Adrenal gland (tissue), 5 donors: ENCODE results near the gene SLC16A13.

ENCODE experiments used
- POLR2A ChIP-seq, 2 donors: fragments of 450-650 bp; IDR thresholded peaks; one replicate each; pipeline ENCODE4 v1.6.1; 2017; ENCODE audit warnings: antibody characterized with exemption in 2 of 2, mild to moderate bottlenecking in 2 of 2, moderate library complexity in 1 of 2
- TF ChIP-seq, protein P1 (sequence below), 6 experiments: fragments of 450-650 bp in 4 of 6; fragments of 200-600 bp in 2 of 6; sonication (generic) in 1 of 6; IDR thresholded peaks; 1 replicate in 5 of 6; 2 replicates in 1 of 6; pipeline versions ENCODE4 v1.5.1 to v1.8.0; 2016 to 2021; ENCODE audit warnings: antibody characterized with exemption in 6 of 6, mild to moderate bottlenecking in 2 of 6, moderate library complexity in 1 of 6
- donor health status: DM: no; HTN: no; CAD: no.

DNA sequence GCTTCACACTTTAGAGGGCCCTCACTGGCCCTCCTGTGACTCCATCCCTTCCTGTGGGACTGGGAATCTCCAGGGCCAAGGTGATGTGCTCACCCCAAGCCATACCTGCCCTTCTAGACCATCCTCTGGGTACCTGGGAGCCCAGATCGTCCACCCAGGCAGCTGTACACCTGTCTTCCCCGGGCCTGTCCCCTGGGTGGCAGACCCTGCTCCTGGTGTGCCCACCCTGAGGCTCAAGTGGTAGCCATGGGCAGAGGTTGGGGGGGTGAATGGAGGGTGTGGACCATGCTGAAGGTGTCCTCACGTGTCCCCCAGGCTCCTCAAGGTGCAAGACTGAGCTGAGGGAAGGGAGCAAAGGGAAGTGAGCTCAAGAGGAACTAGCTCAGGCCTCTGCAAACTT, 34.9 kb downstream of the SLC16A13 start:
- TF ChIP-seq, protein P1, sequence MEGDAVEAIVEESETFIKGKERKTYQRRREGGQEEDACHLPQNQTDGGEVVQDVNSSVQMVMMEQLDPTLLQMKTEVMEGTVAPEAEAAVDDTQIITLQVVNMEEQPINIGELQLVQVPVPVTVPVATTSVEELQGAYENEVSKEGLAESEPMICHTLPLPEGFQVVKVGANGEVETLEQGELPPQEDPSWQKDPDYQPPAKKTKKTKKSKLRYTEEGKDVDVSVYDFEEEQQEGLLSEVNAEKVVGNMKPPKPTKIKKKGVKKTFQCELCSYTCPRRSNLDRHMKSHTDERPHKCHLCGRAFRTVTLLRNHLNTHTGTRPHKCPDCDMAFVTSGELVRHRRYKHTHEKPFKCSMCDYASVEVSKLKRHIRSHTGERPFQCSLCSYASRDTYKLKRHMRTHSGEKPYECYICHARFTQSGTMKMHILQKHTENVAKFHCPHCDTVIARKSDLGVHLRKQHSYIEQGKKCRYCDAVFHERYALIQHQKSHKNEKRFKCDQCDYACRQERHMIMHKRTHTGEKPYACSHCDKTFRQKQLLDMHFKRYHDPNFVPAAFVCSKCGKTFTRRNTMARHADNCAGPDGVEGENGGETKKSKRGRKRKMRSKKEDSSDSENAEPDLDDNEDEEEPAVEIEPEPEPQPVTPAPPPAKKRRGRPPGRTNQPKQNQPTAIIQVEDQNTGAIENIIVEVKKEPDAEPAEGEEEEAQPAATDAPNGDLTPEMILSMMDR (IDR thresholded peaks at IDR 0.05), result no peak
- no peak for TF ChIP-seq POLR2A (IDR thresholded peaks at IDR 0.05)
